OCI-LY3 (cell line): ENCODE measurements around the gene FGF13.

Source experiments
- H2AFZ ChIP-seq: fragments of 200-600, 300-600 bp; shearing (Covaris generic); 2 replicates; pipeline ENCODE4 v1.6.0; 2014; ENCODE audit warnings: antibody characterized with exemption, low read depth, low read length
- H3K27ac ChIP-seq: fragments of 200-600, 300-600 bp; sonication (generic); 2 replicates; pipeline ENCODE4 v1.5.1; 2014; ENCODE audit warnings: mild to moderate bottlenecking, low read length, moderate library complexity, mixed read lengths
- H3K27me3 ChIP-seq: fragments of 200-600, 300-600 bp; sonication (generic); 2 replicates; pipeline ENCODE4 v1.6.1; 2014; ENCODE audit warnings: low read depth, low read length, mixed read lengths
- H3K36me3 ChIP-seq: fragments of 200-600, 300-600 bp; sonication (generic); replicated peaks from 2 replicates; pipeline ENCODE3; 2014; ENCODE audit warnings: low read depth, low read length, mixed read lengths
- H3K4me1 ChIP-seq: fragments of 300-600, 200-600 bp; sonication (generic); 2 replicates; pipeline ENCODE4 v1.6.1; 2014; ENCODE audit warnings: low read length, mixed read lengths
- H3K4me2 ChIP-seq: fragments of 200-600, 300-600 bp; sonication (generic); 2 replicates; pipeline ENCODE4 v1.6.1; 2014; ENCODE audit warnings: low read length, mixed read lengths
- H3K4me3 ChIP-seq: fragments of 300-600, 200-600 bp; sonication (generic); 2 replicates; pipeline ENCODE4 v1.5.1; 2014; ENCODE audit warnings: antibody characterized with exemption, mild to moderate bottlenecking, low read length, moderate library complexity
- H3K79me2 ChIP-seq: fragments of 300-600, 200-600 bp; shearing (Covaris generic); 2 replicates; pipeline ENCODE4 v1.6.1; 2014; ENCODE audit warnings: mild to moderate bottlenecking, low read length, mixed read lengths
- H3K9ac ChIP-seq: fragments of 300-600, 200-600 bp; shearing (Covaris generic); 2 replicates; pipeline ENCODE4 v1.6.0; 2014; ENCODE audit warnings: mild to moderate bottlenecking, low read length, moderate library complexity
- H3K9me3 ChIP-seq: fragments of 200-600, 300-600 bp; shearing (Covaris generic); 2 replicates; pipeline ENCODE4 v1.6.1; 2014; ENCODE audit warnings: low read length, mixed read lengths; ENCODE audit not compliant: insufficient read depth
- H4K20me1 ChIP-seq: fragments of 200-600, 300-600 bp; sonication (generic); 2 replicates; pipeline ENCODE4 v1.6.1; 2016; ENCODE audit warnings: low read length, mixed read lengths; ENCODE audit not compliant: insufficient read depth
- CTCF ChIP-seq: fragments of 200-600, 300-600 bp; sonication (generic); IDR thresholded peaks from 2 replicates; pipeline ENCODE4 v1.5.1; 2014; ENCODE audit warnings: antibody characterized with exemption, low read length, low read depth
- EZH2phosphoT487 ChIP-seq: fragments of 200-600 bp; shearing (Covaris generic); IDR thresholded peaks from 2 replicates; pipeline ENCODE4 v1.6.1; 2018; ENCODE audit warnings: antibody characterized with exemption, mixed run types, low read depth

FGF13 gene

GRCh38 chrX:138748480-138748879, 37.0 kb upstream of the FGF13 start:
- Histone ChIP-seq H3K79me2 (no peaks in the 10 kb centered on the region), H3K27ac (no peak overlapping the region), H2AFZ (no peak overlapping the region), H3K9me3 (no peaks in the 10 kb centered on the region), H3K4me2 (no peak overlapping the region), H4K20me1 (no peaks in the 10 kb centered on the region), H3K4me1 (peaks cover 13% of the 10 kb centered on the region; the same call in 1 of the 2 replicates), H3K4me3 (no peak overlapping the region), H3K27me3 (no peaks in the 10 kb centered on the region), H3K9ac (no peak overlapping the region), H3K36me3 (no peaks in the 10 kb centered on the region)
- TF ChIP-seq CTCF: peak; percentile 66
- TF ChIP-seq EZH2phosphoT487: no peak

GRCh38 chrX:138745196-138745595, 33.7 kb upstream of the FGF13 start:
- H3K36me3 ChIP-seq: no peaks in the 10 kb centered on the region
- H3K27me3 ChIP-seq: no peaks in the 10 kb centered on the region
- no peaks in the 10 kb centered on the region for H3K79me2 ChIP-seq
- H2AFZ ChIP-seq: no peak overlapping the region; the same call in 1 of the 2 replicates
- no peak overlapping the region for H3K4me3 ChIP-seq
- no peak overlapping the region for H3K9ac ChIP-seq
- H3K4me1 ChIP-seq: peaks cover 20% of the 10 kb centered on the region
- TF ChIP-seq CTCF (peak; percentile 71), EZH2phosphoT487 (no peak)
- H3K9me3 ChIP-seq: no peaks in the 10 kb centered on the region
- no peak overlapping the region for H3K27ac ChIP-seq
- peak overlapping the region; percentile 15; the same call in 1 of the 2 replicates for H3K4me2 ChIP-seq
- no peaks in the 10 kb centered on the region for H4K20me1 ChIP-seq

GRCh38 chrX:138742217-138742616, 30.7 kb upstream of the FGF13 start:
- Histone ChIP-seq H3K4me1 (peaks cover 42% of the 10 kb centered on the region), H3K9ac (no peak overlapping the region), H2AFZ (no peak overlapping the region), H4K20me1 (no peaks in the 10 kb centered on the region), H3K4me3 (no peak overlapping the region), H3K27me3 (no peaks in the 10 kb centered on the region), H3K36me3 (no peaks in the 10 kb centered on the region), H3K79me2 (no peaks in the 10 kb centered on the region), H3K27ac (no peak overlapping the region), H3K9me3 (no peaks in the 10 kb centered on the region), H3K4me2 (no peak overlapping the region)
- TF ChIP-seq EZH2phosphoT487: no peak
- TF ChIP-seq CTCF: no peak

GRCh38 chrX:138740341-138740740, 28.8 kb upstream of the FGF13 start:
- no peak overlapping the region for H3K4me3 ChIP-seq
- no peaks in the 10 kb centered on the region for H3K36me3 ChIP-seq
- H4K20me1 ChIP-seq: no peaks in the 10 kb centered on the region
- H3K4me2 ChIP-seq: no peak overlapping the region
- peaks cover 37% of the 10 kb centered on the region for H3K4me1 ChIP-seq
- H3K9me3 ChIP-seq: no peaks in the 10 kb centered on the region
- H3K9ac ChIP-seq: no peak overlapping the region
- H3K79me2 ChIP-seq: no peaks in the 10 kb centered on the region
- no peaks in the 10 kb centered on the region for H3K27me3 ChIP-seq
- no peak overlapping the region for H3K27ac ChIP-seq
- no peak overlapping the region for H2AFZ ChIP-seq
- TF ChIP-seq CTCF (no peak), EZH2phosphoT487 (no peak)
